Neural crest cell (in vitro differentiated cells): ENCODE data around the gene UNC5A. TPM values are rescaled to one million over a fixed set of nuclear protein-coding genes. Genes with fewer than 3 reads are reported as not detected.

Experiments used
- DNase-seq: peaks from one replicate; pipeline ENCODE4 v3.0.0; 2021; ENCODE audit warnings: low read depth, mixed read lengths, low spot score
- H3K27ac Mint-ChIP-seq: one replicate; pipeline ENCODE4 v1.8.0; 2021; ENCODE audit warnings: mild to moderate bottlenecking, mixed read lengths; ENCODE audit not compliant: unreplicated experiment
- H3K27me3 Mint-ChIP-seq: 2 replicates; pipeline ENCODE4 v1.8.0; 2021; ENCODE audit warnings: low read depth, mild to moderate bottlenecking, mixed read lengths
- H3K36me3 Mint-ChIP-seq: 2 replicates; pipeline ENCODE4 v1.8.0; 2021; ENCODE audit warnings: low read depth, mild to moderate bottlenecking, mixed read lengths
- H3K4me1 Mint-ChIP-seq: 2 replicates; pipeline ENCODE4 v1.8.0; 2021; ENCODE audit warnings: mixed read lengths
- H3K4me3 Mint-ChIP-seq: one replicate; pipeline ENCODE4 v1.8.0; 2021; ENCODE audit warnings: mild to moderate bottlenecking, mixed read lengths
- H3K9me3 Mint-ChIP-seq: 2 replicates; pipeline ENCODE4 v1.8.0; 2021; ENCODE audit warnings: mixed read lengths
- CTCF ChIP-seq: fragments of 200-600 bp; sonication (generic); conservative IDR thresholded peaks from 2 replicates; pipeline ENCODE4 v1.5.0; 2021; ENCODE audit warnings: antibody characterized with exemption, mild to moderate bottlenecking
- total RNA-seq: library from RNA; stranded (reverse); gene quantifications from 2 replicates; pipeline ENCODE4 v1.2.1, GENCODE V29; 2021

The UNC5A gene
- total RNA-seq, 1 donor from 2014 or later, result 0.70 TPM

GRCh38 chr5:176901260-176902101 is 91.1 kb downstream of the UNC5A start:
- no peak for DNase-seq
- Mint-ChIP-seq H3K4me1 (peaks cover 4% of the 10 kb centered on the region), H3K9me3 (no peaks in the 10 kb centered on the region), H3K4me3 (no peak overlapping the region), H3K36me3 (peaks cover 19% of the 10 kb centered on the region), H3K27me3 (peaks cover 6% of the 10 kb centered on the region), H3K27ac (peak overlapping the region; percentile 46)
- no peak for TF ChIP-seq CTCF

GRCh38 chr5:176902102-176902814 is 91.9 kb downstream of the UNC5A start:
- Mint-ChIP-seq H3K27ac (no peak overlapping the region), H3K4me3 (no peak overlapping the region), H3K9me3 (no peaks in the 10 kb centered on the region), H3K27me3 (peaks cover 6% of the 10 kb centered on the region), H3K36me3 (peaks cover 19% of the 10 kb centered on the region), H3K4me1 (peaks cover 4% of the 10 kb centered on the region)
- no peak for DNase-seq
- TF ChIP-seq CTCF, result no peak

- H3K4me3 Mint-ChIP-seq, result no peak overlapping the region
- peaks cover 4% of the 10 kb centered on the region for H3K4me1 Mint-ChIP-seq
- no peak for TF ChIP-seq CTCF
- no peak overlapping the region for H3K27ac Mint-ChIP-seq
- peaks cover 19% of the 10 kb centered on the region for H3K36me3 Mint-ChIP-seq
- H3K9me3 Mint-ChIP-seq, result no peaks in the 10 kb centered on the region
- H3K27me3 Mint-ChIP-seq, result no peaks in the 10 kb centered on the region
- DNase-seq, result no peak
Measured at GRCh38 chr5:176902911-176903664, 92.7 kb downstream of the UNC5A start.

- no peak for DNase-seq
- Mint-ChIP-seq H3K27ac (no peak overlapping the region), H3K36me3 (peaks cover 19% of the 10 kb centered on the region), H3K4me1 (peaks cover 4% of the 10 kb centered on the region), H3K4me3 (no peak overlapping the region), H3K27me3 (no peaks in the 10 kb centered on the region), H3K9me3 (no peaks in the 10 kb centered on the region)
- TF ChIP-seq CTCF, result no peak
Measured at GRCh38 chr5:176904276-176904675, 93.9 kb downstream of the UNC5A start.

GRCh38 chr5:176906126-176906525 is 95.8 kb downstream of the UNC5A start:
- peaks cover 19% of the 10 kb centered on the region for H3K36me3 Mint-ChIP-seq
- TF ChIP-seq CTCF, result no peak
- no peak overlapping the region for H3K4me3 Mint-ChIP-seq
- no peak overlapping the region for H3K27ac Mint-ChIP-seq
- peaks cover under 1% of the 10 kb centered on the region for H3K4me1 Mint-ChIP-seq
- no peaks in the 10 kb centered on the region for H3K9me3 Mint-ChIP-seq
- no peak for DNase-seq
- no peaks in the 10 kb centered on the region for H3K27me3 Mint-ChIP-seq
